ENCODE data around the gene DHX57. TPM values are rescaled to one million over a fixed set of nuclear protein-coding genes. Genes with fewer than 3 reads are reported as not detected.
"Not testable (repeated sequence)": the region's sequence is repeated elsewhere in the genome, so short reads cannot be mapped to it uniquely, and the experiment has no call there.

Gene DHX57
- polyA plus RNA-seq, 4 donors, result 28.0 to 38.4 (median 34.9) TPM

DNA sequence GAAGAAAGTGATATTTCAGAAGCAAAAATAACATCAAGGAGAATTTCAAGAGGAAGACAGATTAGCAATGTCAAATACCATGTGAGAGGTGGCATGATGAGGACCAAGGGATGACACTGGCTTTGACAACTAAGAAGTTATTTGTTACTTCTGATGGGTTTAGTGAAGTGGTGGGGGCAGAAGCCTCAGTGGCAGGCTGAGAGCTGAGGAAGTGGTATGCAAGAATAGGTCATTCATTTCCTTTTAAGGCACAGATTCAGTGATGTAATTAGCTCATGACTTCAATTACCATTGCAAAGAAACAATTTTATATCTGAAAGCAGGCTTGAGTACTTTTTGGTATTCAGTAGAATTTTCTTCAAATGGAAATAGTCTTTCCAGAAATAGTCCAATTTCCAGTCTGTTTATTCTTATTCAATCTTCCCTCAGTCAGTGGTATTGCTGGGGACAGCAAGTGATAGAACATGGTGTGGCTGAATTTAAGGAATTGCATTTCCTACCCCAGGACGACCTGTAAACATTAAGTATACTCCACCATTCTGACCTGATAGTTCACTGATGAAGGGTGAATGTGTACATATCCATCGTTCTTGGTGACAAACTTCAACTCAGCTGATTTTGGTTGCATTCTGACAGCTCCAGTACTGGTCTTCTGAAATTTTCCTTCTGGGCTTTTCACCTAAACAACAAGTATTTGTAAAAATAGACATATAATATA, 69.6 kb downstream of the DHX57 start:
- no peak for DNase-seq (ENCODE audit: low read depth in 4 of 4, low spot score in 3 of 4)

DNA sequence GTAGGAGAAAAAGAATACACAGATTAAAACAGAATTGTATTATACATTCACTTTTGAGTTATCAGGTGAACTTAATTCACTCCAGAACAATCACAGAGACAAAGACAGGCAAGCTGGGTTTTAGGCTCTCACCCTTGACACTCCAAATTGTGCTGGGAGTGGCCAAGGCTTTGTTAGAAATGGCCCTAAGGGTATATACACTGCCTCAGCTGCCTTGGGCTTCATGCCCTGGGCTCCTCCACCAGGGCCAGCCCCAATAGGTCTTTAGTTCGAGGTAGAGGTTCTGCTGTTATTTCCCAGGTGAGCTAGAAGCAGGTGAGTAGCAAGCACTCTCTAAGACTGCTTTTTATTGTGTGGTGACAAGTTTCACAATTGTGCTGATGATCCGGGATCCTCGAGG, 77.8 kb downstream of the DHX57 start:
- no peak for DNase-seq (ENCODE audit: low read depth in 4 of 4, low spot score in 3 of 4)

DNA sequence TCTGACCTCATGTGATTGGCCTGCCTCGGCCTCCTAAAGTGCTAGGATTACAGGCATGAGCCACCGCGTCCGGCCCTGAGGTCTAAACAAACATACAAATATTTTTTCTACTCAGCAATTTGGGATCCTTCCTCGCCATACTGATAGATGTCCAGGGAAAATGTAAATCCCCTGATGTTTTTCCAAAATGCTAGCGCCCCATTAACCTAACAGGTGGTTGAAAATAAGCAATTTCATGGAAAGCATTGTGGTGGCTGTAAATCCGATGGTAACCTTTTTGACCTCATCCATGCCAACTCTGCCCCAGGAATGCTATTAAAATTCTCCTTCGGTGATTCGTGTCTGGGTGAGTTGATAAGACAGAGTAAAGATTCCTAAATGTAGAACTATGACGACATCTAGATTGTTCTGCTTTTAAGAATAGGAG, 78.5 kb downstream of the DHX57 start:
- no peak for DNase-seq (ENCODE audit: low read depth in 4 of 4, low spot score in 3 of 4)

DNA sequence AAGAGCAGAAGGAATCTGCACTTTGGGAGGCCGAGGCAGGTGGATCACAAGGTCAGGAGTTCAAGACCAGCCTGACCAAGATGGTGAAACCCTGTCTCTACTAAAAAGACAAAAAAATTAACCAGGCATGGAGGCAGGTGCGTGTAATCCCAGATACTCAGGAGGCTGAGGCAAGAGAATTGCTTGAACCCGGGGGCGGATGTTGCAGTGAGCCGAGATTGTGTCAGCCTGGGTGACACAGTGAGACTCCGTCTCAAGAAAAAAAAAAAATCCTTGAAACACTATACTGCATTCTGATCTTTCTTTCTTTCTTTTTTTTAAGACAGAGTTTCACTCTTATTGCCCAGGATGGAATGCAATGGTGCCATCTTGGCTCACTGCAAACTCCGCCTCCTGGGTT, 80.7 kb downstream of the DHX57 start:
- not testable (repeated sequence) for DNase-seq (ENCODE audit: low read depth in 4 of 4, low spot score in 3 of 4)

DNA sequence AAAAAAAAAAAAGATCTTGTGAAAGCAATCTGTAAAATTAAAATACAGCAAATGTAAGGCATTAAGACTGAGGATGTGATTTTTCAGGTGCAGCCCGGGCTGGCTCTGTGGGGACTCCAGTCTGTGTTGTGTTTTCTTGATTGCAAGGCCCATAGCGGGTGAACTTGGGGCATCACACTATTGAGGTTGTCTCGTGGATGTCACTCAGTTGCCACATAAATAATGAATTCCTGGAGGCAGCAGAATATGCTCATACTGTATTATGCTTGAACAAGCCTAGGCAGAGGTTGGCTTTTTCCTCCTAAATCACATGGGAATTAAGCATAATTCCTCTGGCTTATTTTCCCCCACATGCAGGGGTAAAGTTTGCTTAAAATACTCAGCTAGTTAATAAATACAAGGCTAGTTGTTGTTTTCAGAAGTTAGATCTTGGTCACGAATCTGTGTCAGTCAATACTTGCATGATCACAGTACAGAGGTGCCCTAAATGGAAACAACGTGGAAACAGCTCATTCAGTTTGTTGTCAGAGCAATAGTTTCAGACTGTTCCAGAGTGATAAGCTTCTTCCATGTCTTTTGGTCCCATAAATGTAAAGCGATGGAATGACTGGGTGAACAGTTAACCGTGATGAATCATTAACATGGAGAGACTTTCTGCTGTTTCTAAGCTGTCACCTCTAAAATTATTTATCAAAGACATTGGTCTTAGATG, 81.3 kb downstream of the DHX57 start:
- DNase-seq (ENCODE audit: low read depth in 4 of 4, low spot score in 3 of 4), result no peak

DNA sequence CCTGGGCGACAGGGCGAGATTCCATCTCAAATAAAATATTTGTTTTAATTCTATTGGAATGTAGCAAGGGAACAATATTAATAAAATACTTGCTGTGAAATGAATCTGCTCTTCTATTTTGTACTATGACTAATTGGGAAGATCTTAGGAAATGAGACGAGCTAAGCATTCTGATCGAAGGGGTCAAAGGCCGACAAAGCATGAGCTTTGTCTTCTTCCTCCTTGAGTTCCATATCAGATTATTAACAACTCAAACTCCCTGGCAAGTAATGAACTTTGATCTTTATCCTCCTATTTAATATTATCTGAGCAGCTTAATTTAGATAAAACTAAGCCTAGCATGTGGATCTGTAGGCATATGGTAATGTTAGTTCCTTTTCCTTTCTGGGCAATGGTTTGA, 82.2 kb downstream of the DHX57 start:
- DNase-seq (ENCODE audit: low read depth in 4 of 4, low spot score in 3 of 4), result no peak

DNA sequence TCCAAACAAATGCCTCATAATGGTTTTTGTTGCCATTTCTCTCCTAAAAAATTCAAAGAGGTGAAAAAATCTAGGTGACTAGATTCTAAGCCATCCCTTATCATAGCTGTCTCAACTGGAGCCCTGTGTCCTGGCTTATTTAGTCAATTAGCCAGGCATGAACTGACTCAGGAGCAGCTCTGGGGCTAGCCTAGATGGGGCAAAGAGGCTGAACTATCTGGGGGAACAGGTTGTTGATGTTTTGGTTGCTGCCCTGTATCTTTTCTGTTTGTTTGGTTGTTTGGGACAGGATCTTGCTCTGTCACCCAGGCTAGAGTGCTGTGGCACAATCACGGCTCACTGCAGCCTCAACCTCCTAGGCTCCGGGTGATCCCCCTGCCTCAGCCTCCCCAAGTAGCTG, 83.0 kb downstream of the DHX57 start:
- DNase-seq (ENCODE audit: low read depth in 4 of 4, low spot score in 3 of 4), result no peak

DNA sequence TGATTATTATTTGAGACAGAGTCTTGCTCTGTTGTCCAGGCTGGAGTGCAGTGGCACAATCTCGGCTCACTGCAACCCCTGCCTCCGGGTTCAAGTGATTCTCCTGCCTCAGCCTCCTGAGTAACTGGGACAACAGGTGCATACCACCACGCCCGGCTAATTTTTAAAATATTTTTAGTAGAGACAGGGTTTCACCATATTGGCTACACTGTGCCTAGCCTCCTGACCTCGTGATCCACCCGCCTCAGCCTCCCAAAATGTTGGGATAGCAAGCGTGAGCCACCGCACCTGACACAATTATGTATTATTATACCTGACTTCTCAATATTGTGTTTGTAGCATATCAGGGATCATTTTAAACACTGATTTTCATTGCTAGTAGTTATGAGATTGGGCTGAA, 83.4 kb downstream of the DHX57 start:
- not testable (repeated sequence) for DNase-seq (ENCODE audit: low read depth in 4 of 4, low spot score in 3 of 4)

DNA sequence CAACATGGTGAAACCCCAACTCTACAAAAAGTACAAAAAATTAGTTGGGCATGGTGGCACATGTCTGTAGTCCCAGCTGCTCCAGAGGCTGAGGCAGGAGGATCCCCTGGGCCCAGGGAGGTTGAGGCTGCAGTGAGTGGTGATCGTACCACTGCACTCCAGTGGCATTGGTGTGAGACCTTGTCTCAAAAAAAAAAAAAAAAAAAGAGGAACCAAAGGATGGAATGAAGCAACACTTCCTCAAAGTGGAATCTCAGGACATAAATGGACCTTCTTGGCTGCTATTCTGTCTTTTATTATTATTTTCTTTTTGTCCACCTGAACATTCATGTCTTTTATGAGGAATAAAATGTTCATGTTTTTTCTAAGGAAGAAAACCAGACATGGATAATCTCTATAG, 84.0 kb downstream of the DHX57 start:
- DNase-seq (ENCODE audit: low read depth in 4 of 4, low spot score in 3 of 4), result no peak

DNA sequence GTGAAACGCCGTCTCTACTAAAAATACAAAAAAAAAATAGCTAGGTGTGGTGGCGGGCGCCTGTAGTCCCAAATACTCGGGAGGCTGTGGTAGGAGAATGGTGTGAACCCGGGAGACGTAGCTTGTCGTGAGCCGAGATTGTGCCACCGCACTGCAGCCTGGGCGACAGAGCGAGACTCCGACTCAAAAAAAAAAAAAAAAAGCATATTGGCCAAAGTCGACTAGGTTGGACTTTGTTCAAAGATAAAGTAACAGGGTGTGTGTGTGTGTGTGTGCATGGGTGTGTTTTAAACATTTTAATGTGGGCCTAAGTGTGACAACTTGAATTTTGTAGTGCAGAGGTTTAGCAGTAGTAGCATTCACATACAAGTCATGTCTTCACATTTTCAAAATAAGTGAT, 86.0 kb downstream of the DHX57 start:
- no peak for DNase-seq (ENCODE audit: low read depth in 4 of 4, low spot score in 3 of 4)

DNA sequence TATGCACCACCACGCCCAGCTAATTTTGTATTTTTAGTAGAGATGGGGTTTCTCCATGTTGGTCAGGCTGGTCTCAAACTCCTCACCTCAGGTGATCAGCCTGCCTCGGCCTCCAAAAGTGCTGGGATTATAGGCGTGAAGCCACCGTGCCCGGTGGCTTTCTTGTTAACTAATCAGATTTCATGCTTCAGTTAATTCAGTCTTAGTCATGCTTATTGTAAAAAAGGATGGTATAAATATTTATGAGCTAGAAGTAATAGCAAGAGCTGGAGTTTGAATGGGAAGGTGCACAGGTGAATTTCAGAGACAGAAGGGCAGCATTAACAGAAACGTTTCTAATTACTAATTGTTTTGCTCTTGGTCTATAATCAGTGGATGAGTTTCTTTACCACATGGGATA, 87.4 kb downstream of the DHX57 start:
- DNase-seq (ENCODE audit: low read depth in 4 of 4, low spot score in 3 of 4), result no peak

DNA sequence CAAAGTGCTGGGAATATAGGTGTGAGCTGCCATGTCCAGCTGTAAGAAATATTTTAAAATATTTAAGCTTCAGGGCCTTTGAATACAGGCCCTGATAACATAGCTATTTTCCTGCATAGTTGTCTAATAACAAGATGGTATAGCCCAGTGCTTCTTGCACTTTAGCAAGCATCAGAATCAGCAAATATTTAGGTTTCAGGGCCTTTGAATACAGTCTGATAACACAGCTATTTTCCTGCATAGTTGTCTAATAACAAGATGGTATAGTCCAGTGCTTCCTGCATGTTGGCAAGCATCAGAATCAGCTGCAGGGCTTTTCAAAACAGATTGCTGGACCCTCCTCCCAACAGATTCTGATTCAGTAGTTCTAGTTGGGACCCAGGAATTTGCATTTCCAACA, 92.1 kb downstream of the DHX57 start:
- no peak for DNase-seq (ENCODE audit: low read depth in 4 of 4, low spot score in 3 of 4)

DNA sequence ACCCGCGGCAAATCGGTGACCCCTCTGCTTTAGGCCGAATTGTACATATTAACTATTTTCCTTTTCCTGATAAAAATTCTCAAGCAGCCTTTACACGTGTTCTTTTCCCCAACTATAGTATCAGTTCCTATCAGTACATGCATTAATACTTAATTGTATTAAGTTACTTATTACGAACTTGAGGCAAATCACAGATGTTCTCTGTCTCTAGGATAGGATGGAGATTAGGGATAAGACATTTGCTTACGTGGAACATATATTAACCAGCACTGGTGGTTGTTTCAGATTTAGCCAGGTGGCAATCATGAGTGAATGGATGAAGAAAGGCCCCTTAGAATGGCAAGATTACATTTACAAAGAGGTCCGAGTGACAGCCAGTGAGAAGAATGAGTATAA, 97.0 kb downstream of the DHX57 start:
- no peak for DNase-seq (ENCODE audit: low read depth in 4 of 4, low spot score in 3 of 4)

DNA sequence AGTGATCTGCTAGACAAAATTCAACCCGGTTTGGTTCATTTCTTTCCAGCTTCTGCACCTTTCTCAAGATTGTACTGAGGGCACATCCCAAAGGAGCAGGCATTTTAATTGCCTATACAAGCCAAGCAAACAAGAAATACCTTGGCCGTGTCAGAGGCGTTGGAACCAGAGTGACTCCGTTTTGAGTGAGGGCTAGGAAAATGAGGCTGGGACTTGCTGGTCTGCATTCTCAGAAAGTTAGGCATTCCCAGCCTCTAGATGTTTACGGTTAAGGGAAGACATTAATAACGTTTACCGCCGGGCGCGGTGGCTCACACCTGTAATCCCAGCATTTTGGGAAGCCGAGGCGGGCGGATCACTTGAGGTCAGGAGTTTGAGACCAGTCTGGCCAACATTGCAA, 99.2 kb downstream of the DHX57 start:
- no peak for DNase-seq (ENCODE audit: low read depth in 4 of 4, low spot score in 3 of 4)

DNA sequence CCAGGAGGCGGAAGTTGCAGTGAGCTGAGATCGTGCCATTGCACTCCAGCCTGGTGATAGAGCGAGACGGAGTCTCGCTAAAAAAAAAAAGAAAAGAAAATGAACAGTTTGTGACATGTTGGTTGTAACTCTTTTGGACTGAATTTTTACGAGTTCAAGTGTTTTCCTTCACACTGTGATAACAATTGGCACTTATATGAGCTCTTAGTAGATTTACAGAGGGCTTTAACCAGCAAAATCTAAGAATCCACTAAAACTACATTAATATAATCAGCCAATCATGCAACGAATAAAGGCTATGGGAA, 99.9 kb downstream of the DHX57 start:
- no peak for DNase-seq (ENCODE audit: low read depth in 4 of 4, low spot score in 3 of 4)

DNA sequence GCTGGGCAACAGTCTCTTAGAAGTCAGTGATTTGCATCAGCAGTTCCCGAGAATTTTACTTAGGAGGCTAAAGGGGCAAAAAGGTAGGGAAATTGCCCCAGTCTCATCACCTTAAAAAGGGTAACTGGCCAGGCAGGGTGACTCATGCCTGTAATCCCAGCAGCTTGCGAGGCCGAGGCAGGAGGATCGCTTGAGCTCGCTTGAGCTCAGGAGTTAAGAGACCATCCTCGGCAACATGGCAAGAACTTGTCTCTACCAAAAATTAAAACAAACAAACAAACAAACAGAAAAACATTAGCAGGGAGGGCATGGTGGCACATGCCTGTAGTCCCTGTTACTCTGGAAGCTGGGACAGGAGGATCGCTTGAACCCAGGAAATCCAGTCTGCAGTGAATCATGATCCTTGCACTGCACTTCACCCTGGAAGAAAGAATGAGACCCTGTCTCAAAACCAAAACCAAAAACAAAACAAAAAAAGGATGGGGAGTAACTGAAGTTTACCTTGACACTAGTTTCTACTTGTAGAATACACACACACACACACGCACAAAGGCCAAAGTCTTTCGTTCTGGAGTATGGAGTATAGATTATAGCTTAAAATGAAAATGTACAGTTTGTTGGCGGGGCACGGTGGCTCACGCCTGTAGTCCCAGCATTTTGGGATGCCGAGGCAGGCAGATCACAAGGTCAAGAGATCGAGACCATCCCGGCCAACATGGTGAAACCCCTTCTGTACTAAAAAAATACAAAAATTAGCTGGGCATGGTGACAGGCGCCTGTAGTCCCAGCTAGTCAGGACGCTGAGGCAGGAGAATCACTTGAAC, 100.4 kb downstream of the DHX57 start:
- DNase-seq (ENCODE audit: low read depth in 4 of 4, low spot score in 3 of 4), result no peak

DNA sequence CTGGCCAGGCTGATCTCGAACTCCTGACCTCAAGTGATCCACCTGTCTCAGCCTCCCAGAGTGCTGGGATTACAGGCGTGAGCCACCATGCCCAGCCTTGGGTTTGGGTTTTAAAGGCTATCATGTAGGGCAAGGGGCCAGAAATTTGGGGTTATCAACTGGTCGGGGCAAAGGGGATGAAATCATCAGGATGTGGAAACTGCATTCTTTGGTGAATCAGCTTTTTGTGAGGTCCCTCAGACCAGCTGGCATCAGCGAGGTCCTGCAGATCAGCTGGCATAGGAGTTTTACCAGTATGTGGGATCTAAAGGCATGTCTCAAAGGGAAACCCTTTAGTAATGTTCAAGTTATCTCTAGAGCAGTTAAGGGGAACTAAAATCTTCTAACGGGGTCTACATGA, 104.1 kb downstream of the DHX57 start:
- no peak for DNase-seq (ENCODE audit: low read depth in 4 of 4, low spot score in 3 of 4)

DNA sequence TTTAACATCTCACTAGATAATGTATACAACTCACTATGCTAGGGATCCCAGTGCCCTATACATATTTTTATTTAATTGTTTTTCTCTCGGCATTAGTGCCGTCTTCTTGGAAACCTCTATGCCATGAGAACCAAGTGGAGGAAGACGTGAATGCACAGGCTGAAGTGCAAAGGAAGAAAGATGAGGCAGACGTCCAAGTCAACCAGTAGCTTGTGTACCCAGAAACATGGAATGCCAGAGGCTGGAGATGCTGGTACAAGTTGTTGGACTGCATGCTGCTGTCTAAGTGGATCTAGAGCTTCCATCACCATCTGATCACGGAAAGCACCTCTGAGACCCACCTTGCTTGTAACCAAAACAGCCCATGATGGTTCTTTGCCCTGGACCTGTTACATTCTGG, 110.2 kb downstream of the DHX57 start:
- DNase-seq (ENCODE audit: low read depth in 4 of 4, low spot score in 3 of 4), result no peak

DNA sequence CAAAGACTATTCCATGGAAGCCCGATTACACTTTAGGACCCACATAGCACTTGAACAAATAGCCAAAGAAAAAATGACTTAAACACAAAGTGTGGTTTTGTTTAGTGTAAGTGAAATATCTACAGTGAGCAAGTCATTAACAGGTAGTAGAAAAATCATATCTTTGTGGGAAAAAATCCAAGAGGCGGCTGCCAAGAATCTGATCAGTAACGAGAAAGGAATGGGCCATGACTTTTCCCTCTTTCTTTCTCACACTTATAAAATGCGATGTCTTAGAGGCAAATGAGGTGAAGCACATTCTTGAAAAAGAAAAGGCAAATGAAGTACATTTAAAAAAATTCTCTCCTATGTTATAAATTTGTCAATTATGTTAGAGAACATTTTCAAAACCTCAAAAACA, 110.6 kb downstream of the DHX57 start:
- no peak for DNase-seq (ENCODE audit: low read depth in 4 of 4, low spot score in 3 of 4)

DNA sequence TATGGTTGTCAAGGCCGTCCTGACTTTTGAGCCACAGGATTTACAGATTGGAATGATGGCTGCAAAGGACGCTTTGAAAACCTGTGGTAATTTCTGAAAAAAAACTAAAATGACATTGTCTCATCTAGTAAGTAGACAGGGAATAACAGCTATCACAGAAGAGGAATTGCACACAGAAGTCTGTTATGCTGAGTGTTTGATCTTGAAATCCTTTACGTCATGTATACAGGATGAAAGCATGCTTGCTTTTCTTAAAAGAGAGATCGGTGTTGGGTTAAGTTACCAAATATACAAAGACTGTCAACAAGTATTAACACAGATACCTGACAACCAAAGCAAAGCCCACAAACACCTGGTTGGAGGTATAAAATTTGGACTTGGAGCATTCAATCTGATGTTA, 112.0 kb downstream of the DHX57 start:
- DNase-seq (ENCODE audit: low read depth in 4 of 4, low spot score in 3 of 4), result no peak

DNA sequence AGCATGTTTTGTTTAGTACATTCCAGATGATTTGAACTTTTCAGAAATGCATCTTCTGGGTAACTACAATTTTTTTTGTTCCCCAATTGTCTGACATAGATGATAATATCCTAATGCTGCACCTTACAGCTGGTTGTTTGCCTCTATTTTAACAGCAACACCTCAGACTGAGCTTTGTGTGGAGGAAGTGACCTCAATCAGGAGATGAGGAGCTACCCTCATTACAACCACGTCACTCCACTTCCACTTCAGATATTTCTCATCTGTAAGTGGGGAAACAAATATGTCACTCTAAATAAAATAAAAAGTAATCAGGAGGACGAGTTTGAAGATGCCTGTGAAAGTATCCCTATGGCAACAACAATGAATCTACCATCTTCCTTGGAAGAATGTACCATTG, 112.5 kb downstream of the DHX57 start:
- no peak for DNase-seq (ENCODE audit: low read depth in 4 of 4, low spot score in 3 of 4)

DNA sequence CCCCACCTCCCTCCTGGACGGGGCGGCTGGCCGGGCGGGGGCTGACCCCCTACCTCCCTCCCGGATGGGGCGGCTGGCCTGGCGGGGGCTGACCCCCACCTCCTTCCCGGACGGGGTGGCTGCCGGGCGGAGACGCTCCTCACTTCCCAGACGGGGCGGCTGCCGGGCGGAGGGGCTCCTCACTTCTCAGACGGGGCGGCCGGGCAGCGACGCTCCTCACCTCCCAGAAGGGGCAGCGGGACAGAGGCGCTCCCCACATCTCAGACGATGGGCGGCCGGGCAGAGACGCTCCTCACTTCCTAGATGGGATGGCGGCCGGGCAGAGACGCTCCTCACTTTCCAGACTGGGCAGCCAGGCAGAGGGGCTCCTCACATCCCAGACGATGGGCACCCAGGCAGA, 119.8 kb downstream of the DHX57 start:
- DNase-seq (ENCODE audit: low read depth in 4 of 4, low spot score in 3 of 4), result not testable (repeated sequence)
